ENCODE measurements around the gene MYO1H.

The MYO1H gene

DNA sequence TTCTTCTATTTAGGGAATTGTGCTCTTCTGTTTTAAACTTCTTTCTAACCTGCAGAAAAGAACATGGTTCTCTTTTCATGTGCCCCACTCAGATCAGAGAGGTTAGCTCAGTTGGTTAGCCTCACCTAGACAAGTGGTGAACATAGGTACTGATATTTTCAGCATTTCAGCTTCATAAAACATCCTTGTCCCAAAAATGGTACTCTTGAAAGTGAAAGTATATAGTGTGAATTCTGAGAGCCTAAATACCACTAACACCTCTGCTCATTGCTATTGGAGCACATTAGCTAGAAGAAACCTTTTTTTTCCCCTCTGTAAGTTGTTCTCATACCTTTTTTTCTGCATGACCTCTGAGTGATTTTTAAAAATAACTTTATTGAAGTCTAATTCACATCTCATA lies 147.3 kb downstream of the MYO1H start:
- Histone ChIP-seq H3K9ac (ENCODE audit: low read depth, low read length) (no peak overlapping the region), H3K4me1 (ENCODE audit: insufficient read depth, low read length) (no peaks in the 10 kb centered on the region), H3K27me3 (ENCODE audit: insufficient read depth, low read length) (no peaks in the 10 kb centered on the region), H3K27ac (ENCODE audit: low read depth, low read length) (no peak overlapping the region), H3K36me3 (ENCODE audit: insufficient read depth, low read length) (peaks cover 68% of the 10 kb centered on the region), H3K4me3 (ENCODE audit: low read length) (no peak overlapping the region), H3K9me3 (ENCODE audit: insufficient read depth, low read depth, low read length) (peaks cover 4% of the 10 kb centered on the region; the same call in 1 of the 2 replicates)

DNA sequence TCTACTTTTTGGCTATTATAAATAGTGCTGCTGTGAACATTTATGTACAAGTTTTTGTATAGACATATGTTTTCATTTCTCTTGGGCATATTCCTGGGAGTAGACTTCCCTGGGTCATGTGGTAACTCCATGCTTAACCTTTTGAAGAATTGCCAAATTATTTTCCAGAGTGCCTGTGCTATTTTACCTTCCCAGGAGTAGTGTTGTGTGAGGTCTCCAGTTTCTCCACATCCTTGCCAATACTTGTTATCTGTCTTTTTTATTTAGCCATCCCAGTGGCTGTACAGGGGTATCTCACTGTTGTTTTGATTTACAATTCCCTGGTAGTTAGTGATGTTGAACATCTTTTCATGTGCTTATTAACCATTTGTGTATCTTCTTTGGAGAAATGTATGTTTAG lies 148.6 kb downstream of the MYO1H start:
- Histone ChIP-seq H3K4me1 (ENCODE audit: insufficient read depth, low read length) (no peaks in the 10 kb centered on the region), H3K9ac (ENCODE audit: low read depth, low read length) (no peak overlapping the region), H3K27ac (ENCODE audit: low read depth, low read length) (no peak overlapping the region), H3K4me3 (ENCODE audit: low read length) (no peak overlapping the region), H3K9me3 (ENCODE audit: insufficient read depth, low read depth, low read length) (peaks cover 4% of the 10 kb centered on the region; the same call in 1 of the 2 replicates), H3K27me3 (ENCODE audit: insufficient read depth, low read length) (no peaks in the 10 kb centered on the region), H3K36me3 (ENCODE audit: insufficient read depth, low read length) (peaks cover 63% of the 10 kb centered on the region)

DNA sequence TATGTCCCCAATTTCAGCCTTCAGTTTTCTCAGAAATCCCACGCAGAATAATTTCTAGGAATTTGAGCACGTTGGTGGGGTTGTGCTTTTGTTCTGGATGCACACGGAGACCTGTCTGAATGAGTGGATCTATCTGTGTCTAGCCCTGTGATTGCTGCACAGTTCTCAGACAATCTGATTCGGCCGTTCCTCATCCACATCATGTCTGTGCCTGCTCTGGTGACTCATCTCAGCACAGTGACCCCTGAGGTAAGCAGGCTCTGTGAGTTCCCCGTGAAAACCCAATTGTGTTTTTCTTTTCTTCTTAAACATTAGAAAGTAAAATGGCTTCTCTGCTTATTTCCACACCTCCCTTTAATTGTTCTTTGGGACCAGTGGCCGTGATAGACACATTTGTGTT lies 150.0 kb downstream of the MYO1H start:
- no peak overlapping the region for H3K27ac ChIP-seq (ENCODE audit: low read depth, low read length)
- peaks cover 68% of the 10 kb centered on the region for H3K36me3 ChIP-seq (ENCODE audit: insufficient read depth, low read length)
- no peak overlapping the region for H3K9ac ChIP-seq (ENCODE audit: low read depth, low read length)
- 94% methylated on average over 7 of the region's 7 CpGs for WGBS
- no peaks in the 10 kb centered on the region for H3K4me1 ChIP-seq (ENCODE audit: insufficient read depth, low read length)
- H3K27me3 ChIP-seq (ENCODE audit: insufficient read depth, low read length), result no peaks in the 10 kb centered on the region
- H3K9me3 ChIP-seq (ENCODE audit: insufficient read depth, low read depth, low read length), result peaks cover 4% of the 10 kb centered on the region; the same call in 1 of the 2 replicates
- no peak overlapping the region for H3K4me3 ChIP-seq (ENCODE audit: low read length)
